CD4-positive, CD25-positive, alpha-beta regulatory T cell (primary cell): ENCODE data around the gene FITM1. TPM values are rescaled to one million over a fixed set of nuclear protein-coding genes. Genes with fewer than 3 reads are reported as not detected.

ENCODE experiments used
- ATAC-seq, 2 donors: fragments of 150-1000 bp; cut with Tn5 transposase; one replicate each; pipeline ENCODE4 v1.10.0; 2021; ENCODE audit warnings: low read depth in 2 of 2, moderate number of reproducible peaks in 2 of 2, moderate library complexity in 1 of 2
- DNase-seq, 3 donors: peaks; one replicate each; pipeline versions ENCODE4 v3.0.0 to v3.0.0-alpha.2; 2012 to 2022; ENCODE audit warnings: mixed read lengths in 1 of 3
- H3K27ac ChIP-seq: one replicate; pipeline ENCODE4 v1.7.0; 2013; ENCODE audit warnings: mild to moderate bottlenecking, low read length; ENCODE audit not compliant: insufficient read depth, poor library complexity, severe bottlenecking
- H3K27me3 ChIP-seq: one replicate; pipeline ENCODE4 v1.7.0; 2013; ENCODE audit warnings: low read length; ENCODE audit not compliant: control insufficient read depth, insufficient read depth
- H3K36me3 ChIP-seq: one replicate; pipeline ENCODE4 v1.7.0; 2013; ENCODE audit warnings: mild to moderate bottlenecking, low read length, moderate library complexity; ENCODE audit not compliant: control insufficient read depth, insufficient read depth
- H3K4me1 ChIP-seq: 2 replicates; pipeline ENCODE4 v1.7.0; 2013; ENCODE audit warnings: mild to moderate bottlenecking, low read length; ENCODE audit not compliant: insufficient read depth, control insufficient read depth, poor library complexity, severe bottlenecking
- H3K4me3 ChIP-seq: one replicate; pipeline ENCODE4 v1.7.0; 2013; ENCODE audit warnings: low read depth, mild to moderate bottlenecking, low read length, moderate library complexity
- H3K9me3 ChIP-seq, 2 experiments: 1 replicate in 1 of 2; 2 replicates in 1 of 2; pipeline ENCODE4 v1.7.0; 2013; ENCODE audit warnings: low read length in 2 of 2, mild to moderate bottlenecking in 1 of 2, moderate library complexity in 1 of 2; ENCODE audit not compliant: control insufficient read depth in 2 of 2
- H3K27ac Mint-ChIP-seq, 3 donors: one replicate each; pipeline ENCODE4 v1.8.0; 2020 to 2022; ENCODE audit warnings: mild to moderate bottlenecking in 3 of 3, mixed read lengths in 3 of 3, moderate library complexity in 2 of 3
- H3K27me3 Mint-ChIP-seq: one replicate; pipeline ENCODE4 v1.8.0; 2022; ENCODE audit warnings: mild to moderate bottlenecking, mixed read lengths
- H3K36me3 Mint-ChIP-seq: one replicate; pipeline ENCODE4 v1.8.0; 2020; ENCODE audit warnings: mixed read lengths
- H3K4me1 Mint-ChIP-seq, 4 donors: one replicate each; pipeline ENCODE4 v1.8.0; 2020 to 2022; ENCODE audit warnings: mixed read lengths in 4 of 4, mild to moderate bottlenecking in 1 of 4
- H3K4me3 Mint-ChIP-seq, 4 donors: one replicate each; pipeline ENCODE4 v1.8.0; 2020 to 2022; ENCODE audit warnings: mild to moderate bottlenecking in 4 of 4, mixed read lengths in 4 of 4, moderate library complexity in 3 of 4
- H3K9me3 Mint-ChIP-seq, 7 donors: one replicate each; pipeline ENCODE4 v1.8.0; 2020 to 2022; ENCODE audit warnings: mixed read lengths in 7 of 7, mild to moderate bottlenecking in 3 of 7, moderate library complexity in 2 of 7
- polyA plus RNA-seq, 4 donors: library from polyadenylated mRNA; unstranded; fragments of 300-500 nt; fragmentation: Illumina TruSeq; gene quantifications; one replicate each; pipeline ENCODE4 v1.2.3, GENCODE V29; 2021
- total RNA-seq: library from RNA; stranded (reverse); gene quantifications from one replicate; pipeline ENCODE4 v1.2.3, GENCODE V29; 2022

FITM1 gene
- total and polyA plus RNA-seq, 5 donors from 2014 or later: 0.20 to 1.1 (median 0.33) TPM; not detected in 1

GRCh38 chr14:24086193-24086955 is 44.1 kb upstream of the FITM1 start:
- H3K4me1 Mint-ChIP-seq: peaks cover 4 to 20% (median 11%) of the 10 kb centered on the region in 4 donors
- ATAC-seq (no peak), DNase-seq (no peak)
- H3K9me3 Mint-ChIP-seq: no peaks in the 10 kb centered on the region
- H3K27ac ChIP-seq: no peak overlapping the region
- peaks cover 14% of the 10 kb centered on the region for H3K4me1 ChIP-seq
- peak overlapping the region in 1 of 4 donors; percentile 70 for H3K4me3 Mint-ChIP-seq
- peak overlapping the region in 2 of 3 donors; percentile 18 to 52 for H3K27ac Mint-ChIP-seq
- H3K9me3 ChIP-seq: no peaks in the 10 kb centered on the region
- H3K4me3 ChIP-seq: no peak overlapping the region
- H3K27me3 ChIP-seq: no peaks in the 10 kb centered on the region
- H3K36me3 Mint-ChIP-seq: no peaks in the 10 kb centered on the region
- no peaks in the 10 kb centered on the region for H3K27me3 Mint-ChIP-seq
- no peaks in the 10 kb centered on the region for H3K36me3 ChIP-seq

DNA sequence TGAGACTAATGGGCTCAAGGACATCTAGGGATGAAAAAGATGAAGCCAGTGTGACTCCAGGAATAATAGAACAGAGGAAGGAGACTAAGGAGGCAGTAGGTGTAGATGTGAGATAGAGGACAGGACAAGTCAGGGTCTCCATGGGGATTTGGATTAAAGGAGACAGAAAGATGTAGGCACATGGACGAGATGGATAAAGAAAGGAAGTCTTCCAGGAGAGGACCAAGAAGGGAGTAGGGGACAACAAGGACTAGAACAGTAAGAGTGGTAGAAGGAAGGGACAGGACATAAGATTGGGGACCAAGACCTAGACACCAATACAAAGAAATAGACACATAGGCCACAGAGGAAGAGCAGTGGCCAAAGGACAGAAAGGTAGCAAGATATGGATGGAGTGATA is 43.5 kb upstream of the FITM1 start:
- Mint-ChIP-seq H3K4me3 (peak overlapping the region in 1 of 4 donors; percentile 70), H3K36me3 (no peaks in the 10 kb centered on the region), H3K27me3 (no peaks in the 10 kb centered on the region), H3K27ac (peak overlapping the region in 1 of 3 donors; percentile 18), H3K4me1 (peaks cover 4 to 17% (median 8%) of the 10 kb centered on the region in 4 donors), H3K9me3 (no peaks in the 10 kb centered on the region)
- no peaks in the 10 kb centered on the region for H3K27me3 ChIP-seq
- DNase-seq: no peak
- H3K4me1 ChIP-seq: peaks cover 9% of the 10 kb centered on the region
- no peak for ATAC-seq
- no peaks in the 10 kb centered on the region for H3K9me3 ChIP-seq
- H3K4me3 ChIP-seq: no peak overlapping the region
- no peak overlapping the region for H3K27ac ChIP-seq
- H3K36me3 ChIP-seq: no peaks in the 10 kb centered on the region

- DNase-seq: no peak
- no peak overlapping the region for H3K4me3 Mint-ChIP-seq
- no peaks in the 10 kb centered on the region for H3K27me3 ChIP-seq
- no peaks in the 10 kb centered on the region for H3K9me3 Mint-ChIP-seq
- no peak for ATAC-seq
- no peaks in the 10 kb centered on the region for H3K36me3 Mint-ChIP-seq
- H3K4me1 Mint-ChIP-seq: peaks cover 4 to 15% (median 11%) of the 10 kb centered on the region in 4 donors
- H3K27ac ChIP-seq: no peak overlapping the region
- no peak overlapping the region for H3K4me3 ChIP-seq
- no peak overlapping the region for H3K27ac Mint-ChIP-seq
- no peaks in the 10 kb centered on the region for H3K9me3 ChIP-seq
- H3K27me3 Mint-ChIP-seq: no peaks in the 10 kb centered on the region
- H3K4me1 ChIP-seq: peaks cover 6% of the 10 kb centered on the region
- H3K36me3 ChIP-seq: no peaks in the 10 kb centered on the region
Measured at GRCh38 chr14:24088095-24088494, 42.4 kb upstream of the FITM1 start.

GRCh38 chr14:24089890-24090289 is 40.6 kb upstream of the FITM1 start:
- H3K4me1 Mint-ChIP-seq: peaks cover 4 to 24% (median 13%) of the 10 kb centered on the region in 4 donors
- H3K36me3 Mint-ChIP-seq: no peaks in the 10 kb centered on the region
- H3K4me3 Mint-ChIP-seq: peak overlapping the region in 2 of 4 donors; percentile 38 to 64
- no peak for DNase-seq
- Histone ChIP-seq H3K4me3 (no peak overlapping the region), H3K27me3 (no peaks in the 10 kb centered on the region), H3K27ac (no peak overlapping the region), H3K9me3 (no peaks in the 10 kb centered on the region), H3K36me3 (no peaks in the 10 kb centered on the region), H3K4me1 (peaks cover 14% of the 10 kb centered on the region)
- no peaks in the 10 kb centered on the region for H3K27me3 Mint-ChIP-seq
- ATAC-seq: no peak
- H3K9me3 Mint-ChIP-seq: no peaks in the 10 kb centered on the region
- no peak overlapping the region for H3K27ac Mint-ChIP-seq

GRCh38 chr14:24092110-24092504 is 38.4 kb upstream of the FITM1 start:
- no peaks in the 10 kb centered on the region for H3K9me3 ChIP-seq
- no peak for ATAC-seq
- peak overlapping the region; percentile 89 to 99 (median 99) for H3K4me3 Mint-ChIP-seq
- H3K27me3 ChIP-seq: no peaks in the 10 kb centered on the region
- H3K36me3 Mint-ChIP-seq: no peaks in the 10 kb centered on the region
- DNase-seq: no peak
- H3K27me3 Mint-ChIP-seq: no peaks in the 10 kb centered on the region
- H3K27ac Mint-ChIP-seq: peak overlapping the region in 2 of 3 donors; percentile 81 to 87
- H3K36me3 ChIP-seq: peaks cover 3% of the 10 kb centered on the region
- no peak overlapping the region for H3K27ac ChIP-seq
- H3K4me3 ChIP-seq: no peak overlapping the region
- no peaks in the 10 kb centered on the region for H3K9me3 Mint-ChIP-seq
- peaks cover 8 to 41% (median 25%) of the 10 kb centered on the region in 4 donors for H3K4me1 Mint-ChIP-seq
- H3K4me1 ChIP-seq: peaks cover 25% of the 10 kb centered on the region

GRCh38 chr14:24092505-24093206 is 37.8 kb upstream of the FITM1 start:
- H3K36me3 Mint-ChIP-seq: no peaks in the 10 kb centered on the region
- H3K27me3 ChIP-seq: no peaks in the 10 kb centered on the region
- ATAC-seq: no peak
- no peak for DNase-seq
- peaks cover 8 to 41% (median 25%) of the 10 kb centered on the region in 4 donors for H3K4me1 Mint-ChIP-seq
- no peaks in the 10 kb centered on the region for H3K27me3 Mint-ChIP-seq
- peak overlapping the region; percentile 89 to 99 (median 99) for H3K4me3 Mint-ChIP-seq
- H3K36me3 ChIP-seq: peaks cover 3% of the 10 kb centered on the region
- peaks cover 25% of the 10 kb centered on the region for H3K4me1 ChIP-seq
- no peaks in the 10 kb centered on the region for H3K9me3 ChIP-seq
- H3K4me3 ChIP-seq: no peak overlapping the region
- no peaks in the 10 kb centered on the region for H3K9me3 Mint-ChIP-seq
- H3K27ac ChIP-seq: no peak overlapping the region
- H3K27ac Mint-ChIP-seq: peak overlapping the region; percentile 81 to 94 (median 87)

DNA sequence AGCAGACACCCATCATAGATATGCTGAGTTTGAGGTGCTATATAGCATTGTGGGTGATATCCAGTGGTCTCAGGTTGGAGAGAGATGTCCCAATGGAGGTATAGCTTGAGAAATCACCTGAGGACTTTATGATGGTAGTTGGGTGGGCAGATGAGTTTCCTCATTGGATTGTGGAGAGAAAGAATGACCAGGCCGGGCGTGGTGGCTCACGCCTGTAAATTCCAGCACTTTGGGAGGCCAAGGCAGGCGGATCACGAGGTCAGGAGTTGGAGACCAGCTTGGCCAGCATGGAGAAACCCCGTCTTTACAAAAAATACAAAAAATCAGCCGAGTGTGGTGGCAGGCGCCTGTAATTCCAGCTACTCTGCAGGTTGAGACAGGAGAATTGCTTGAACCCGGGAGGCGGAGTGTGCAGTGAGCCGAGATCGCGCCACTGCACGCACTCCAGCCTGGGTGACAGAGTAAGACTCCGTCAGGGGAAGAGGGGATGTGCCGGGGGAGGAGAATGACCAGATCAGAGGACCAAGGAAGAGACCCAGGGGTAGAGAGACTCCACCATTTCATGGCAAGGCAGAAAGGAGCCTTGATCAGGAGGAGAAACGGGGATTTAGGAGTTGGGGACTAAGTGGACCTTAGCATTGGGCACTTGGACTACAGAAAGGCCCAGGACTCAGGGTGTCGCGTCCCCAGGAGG is 37.1 kb upstream of the FITM1 start:
- H3K36me3 Mint-ChIP-seq: peaks cover 4% of the 10 kb centered on the region
- no peaks in the 10 kb centered on the region for H3K27me3 ChIP-seq
- H3K4me1 ChIP-seq: peaks cover 25% of the 10 kb centered on the region
- H3K4me1 Mint-ChIP-seq: peaks cover 8 to 41% (median 25%) of the 10 kb centered on the region in 4 donors
- peak overlapping the region; percentile 89 to 99 (median 99) for H3K4me3 Mint-ChIP-seq
- DNase-seq (no peak), ATAC-seq (no peak)
- H3K27ac ChIP-seq: peak overlapping the region; percentile 86
- no peaks in the 10 kb centered on the region for H3K9me3 Mint-ChIP-seq
- H3K27me3 Mint-ChIP-seq: no peaks in the 10 kb centered on the region
- peak overlapping the region; percentile 81 to 94 (median 87) for H3K27ac Mint-ChIP-seq
- H3K9me3 ChIP-seq: no peaks in the 10 kb centered on the region
- peak overlapping the region; percentile 31 for H3K4me3 ChIP-seq
- H3K36me3 ChIP-seq: peaks cover 9% of the 10 kb centered on the region
